ENCODE results near the gene GSTK1. TPM values are rescaled to one million over a fixed set of nuclear protein-coding genes. Genes with fewer than 3 reads are reported as not detected.

Gene GSTK1
- polyA plus RNA-seq, 1 experiment: 100 TPM

DNA sequence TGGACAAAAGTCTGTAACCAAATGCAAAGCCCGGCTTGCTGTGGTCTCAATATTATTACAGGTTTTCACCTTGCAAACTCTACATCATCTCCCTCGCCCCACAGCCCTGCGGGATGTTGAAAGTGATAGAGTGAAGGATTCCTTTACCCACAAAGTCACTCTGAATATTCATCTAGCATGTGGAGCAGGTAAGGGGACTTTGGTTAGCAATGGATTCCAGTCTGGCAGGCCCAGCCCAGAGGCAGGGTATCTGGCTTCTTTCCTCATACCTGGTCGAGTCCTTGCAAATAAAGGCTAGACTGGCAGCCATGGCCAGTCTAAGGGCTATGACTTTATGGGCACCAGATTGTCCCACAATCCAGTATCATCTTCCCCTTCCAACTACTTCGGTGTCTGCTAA, 38.2 kb upstream of the GSTK1 start:
- TF ChIP-seq, protein P1, sequence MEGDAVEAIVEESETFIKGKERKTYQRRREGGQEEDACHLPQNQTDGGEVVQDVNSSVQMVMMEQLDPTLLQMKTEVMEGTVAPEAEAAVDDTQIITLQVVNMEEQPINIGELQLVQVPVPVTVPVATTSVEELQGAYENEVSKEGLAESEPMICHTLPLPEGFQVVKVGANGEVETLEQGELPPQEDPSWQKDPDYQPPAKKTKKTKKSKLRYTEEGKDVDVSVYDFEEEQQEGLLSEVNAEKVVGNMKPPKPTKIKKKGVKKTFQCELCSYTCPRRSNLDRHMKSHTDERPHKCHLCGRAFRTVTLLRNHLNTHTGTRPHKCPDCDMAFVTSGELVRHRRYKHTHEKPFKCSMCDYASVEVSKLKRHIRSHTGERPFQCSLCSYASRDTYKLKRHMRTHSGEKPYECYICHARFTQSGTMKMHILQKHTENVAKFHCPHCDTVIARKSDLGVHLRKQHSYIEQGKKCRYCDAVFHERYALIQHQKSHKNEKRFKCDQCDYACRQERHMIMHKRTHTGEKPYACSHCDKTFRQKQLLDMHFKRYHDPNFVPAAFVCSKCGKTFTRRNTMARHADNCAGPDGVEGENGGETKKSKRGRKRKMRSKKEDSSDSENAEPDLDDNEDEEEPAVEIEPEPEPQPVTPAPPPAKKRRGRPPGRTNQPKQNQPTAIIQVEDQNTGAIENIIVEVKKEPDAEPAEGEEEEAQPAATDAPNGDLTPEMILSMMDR (IDR thresholded peaks at IDR 0.05; ENCODE audit: low read depth, low read length): no peak
- ChIA-PET POLR2A (no interaction called here), CTCF (interaction anchor here (2.5 to 2.6 kb wide), 2 partner anchors 10 kb away, joined by 10 to 32 read pairs; no protein-coding TSS in a partner anchor)
- no peaks in the 10 kb centered on the region for H3K9me3 ChIP-seq (ENCODE audit: control insufficient read depth, insufficient read depth, low read length)
- no peak overlapping the region for H3K4me3 ChIP-seq (ENCODE audit: low read depth, low read length)
- DNase-seq (ENCODE audit: low read depth, low spot score): no peak
- no peak overlapping the region for H3K27ac ChIP-seq (ENCODE audit: low read depth, low read length)
- peaks cover 11% of the 10 kb centered on the region for H3K27me3 ChIP-seq (ENCODE audit: control insufficient read depth, insufficient read depth, low read length)

DNA sequence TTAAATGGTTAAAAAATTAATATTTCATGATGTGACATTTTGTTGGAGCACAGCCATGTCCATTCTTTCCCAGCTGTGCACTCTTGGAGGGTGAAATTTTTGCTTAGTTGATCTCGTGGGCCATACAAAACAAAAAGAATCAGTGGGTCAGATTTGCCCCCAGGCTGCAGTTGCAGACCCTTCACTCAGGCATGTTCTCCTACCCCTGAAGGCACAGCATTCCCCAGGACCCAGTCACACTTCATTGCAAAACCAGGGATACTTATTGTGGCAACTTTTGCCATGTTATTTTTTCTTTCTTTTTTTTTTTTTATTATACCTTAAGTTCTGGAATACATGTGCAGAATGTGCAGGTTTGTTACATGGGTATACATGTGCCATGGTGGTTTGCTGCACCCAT, 35.4 kb upstream of the GSTK1 start:
- POLR2A ChIA-PET: no interaction called here
- Histone ChIP-seq H3K27ac (ENCODE audit: low read depth, low read length) (no peak overlapping the region), H3K4me3 (ENCODE audit: low read depth, low read length) (no peak overlapping the region), H3K27me3 (ENCODE audit: control insufficient read depth, insufficient read depth, low read length) (peaks cover 4% of the 10 kb centered on the region), H3K9me3 (ENCODE audit: control insufficient read depth, insufficient read depth, low read length) (no peaks in the 10 kb centered on the region; the same call in 1 of the 2 replicates)
- CTCF ChIA-PET: interaction anchor here (1.0 to 3.5 kb wide), 4 partner anchors 10 to 13 kb away, joined by 3 to 28 read pairs (median 16); no protein-coding TSS in a partner anchor
- DNase-seq (ENCODE audit: low read depth, low spot score): no peak
- TF ChIP-seq, protein P1 (IDR thresholded peaks at IDR 0.05; ENCODE audit: low read depth, low read length): no peak

DNA sequence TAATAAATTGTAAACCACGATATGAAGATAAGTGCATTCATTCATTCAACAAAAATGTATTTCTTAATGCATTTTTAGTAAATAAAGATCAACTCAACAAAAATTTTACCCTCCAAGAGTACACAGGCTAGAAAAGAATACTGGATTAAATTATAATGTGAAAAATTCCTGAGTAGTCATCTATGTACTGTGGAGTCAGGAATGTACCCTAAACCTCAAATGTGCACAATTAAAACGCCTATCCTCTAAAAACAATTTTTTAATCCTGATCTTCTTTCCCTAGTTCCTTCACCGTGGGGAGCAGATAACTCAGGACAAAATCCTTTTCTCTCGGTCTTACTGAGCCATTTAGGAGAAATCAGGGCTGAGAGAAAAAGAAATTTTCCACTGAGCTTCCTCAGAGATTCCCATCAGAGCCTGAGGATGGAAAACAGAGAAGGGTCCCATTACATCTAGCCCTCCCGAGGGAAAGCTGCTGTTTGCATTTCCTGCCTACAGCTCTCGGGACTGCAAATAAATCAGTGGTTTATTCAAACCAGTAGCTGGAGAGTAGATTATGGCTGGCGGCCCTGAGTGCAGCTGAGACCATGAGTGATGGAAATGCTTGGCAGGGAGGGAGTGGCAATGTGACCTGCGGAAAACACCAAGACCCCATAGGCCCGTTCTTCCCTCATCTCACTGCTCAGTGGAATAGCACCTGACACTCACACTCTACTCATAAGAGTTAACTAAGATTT, 34.0 kb upstream of the GSTK1 start:
- CTCF ChIA-PET: interaction anchor here (1.0 to 3.5 kb wide), 4 partner anchors 8 to 226 kb away, joined by 3 to 28 read pairs (median 12); no protein-coding TSS in a partner anchor
- H3K27me3 ChIP-seq (ENCODE audit: control insufficient read depth, insufficient read depth, low read length): peaks cover 2% of the 10 kb centered on the region
- TF ChIP-seq, protein P1 (IDR thresholded peaks at IDR 0.05; ENCODE audit: low read depth, low read length): no peak
- H3K4me3 ChIP-seq (ENCODE audit: low read depth, low read length): no peak overlapping the region
- H3K27ac ChIP-seq (ENCODE audit: low read depth, low read length): no peak overlapping the region
- H3K9me3 ChIP-seq (ENCODE audit: control insufficient read depth, insufficient read depth, low read length): no peaks in the 10 kb centered on the region; the same call in 1 of the 2 replicates
- POLR2A ChIA-PET: no interaction called here
- no peak for DNase-seq (ENCODE audit: low read depth, low spot score)

DNA sequence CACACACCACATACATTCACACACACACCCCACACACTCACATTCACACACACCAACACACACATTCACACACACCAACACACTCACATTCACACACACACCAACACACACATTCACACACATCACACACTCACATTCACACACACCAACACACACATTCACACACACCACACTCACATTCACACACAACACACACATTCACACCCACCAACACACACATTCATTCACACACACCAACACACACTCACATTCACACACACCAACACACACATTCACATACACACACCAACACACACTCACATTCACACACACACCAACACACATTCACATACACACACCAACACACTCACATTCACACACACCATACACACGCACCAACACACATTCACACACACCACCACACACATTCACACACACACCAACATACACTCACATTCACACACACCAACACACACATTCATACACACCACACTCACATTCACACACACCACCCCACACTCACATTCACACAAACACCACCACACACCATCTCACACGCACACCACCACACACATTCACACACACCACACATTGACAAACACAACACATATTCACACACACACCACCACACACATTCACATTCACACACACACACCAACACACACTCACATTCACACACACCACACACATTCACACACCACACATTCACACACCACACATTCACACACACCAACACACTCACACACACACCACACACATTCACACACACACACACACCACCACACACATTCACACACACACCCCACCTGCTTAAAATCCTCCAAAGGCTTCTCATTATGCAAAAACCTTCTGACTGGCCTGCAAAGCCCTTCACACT, 32.4 kb upstream of the GSTK1 start:
- Histone ChIP-seq H3K27ac (ENCODE audit: low read depth, low read length) (no peak overlapping the region), H3K27me3 (ENCODE audit: control insufficient read depth, insufficient read depth, low read length) (peaks cover 2% of the 10 kb centered on the region), H3K4me3 (ENCODE audit: low read depth, low read length) (no peak overlapping the region), H3K9me3 (ENCODE audit: control insufficient read depth, insufficient read depth, low read length) (no peaks in the 10 kb centered on the region; the same call in 1 of the 2 replicates)
- CTCF ChIA-PET: interaction anchor here (1.2 to 3.5 kb wide), 4 partner anchors 9 to 228 kb away, joined by 3 to 28 read pairs (median 17); no protein-coding TSS in a partner anchor
- POLR2A ChIA-PET: no interaction called here
- no peak for DNase-seq (ENCODE audit: low read depth, low spot score)
- TF ChIP-seq, protein P1 (IDR thresholded peaks at IDR 0.05; ENCODE audit: low read depth, low read length): no peak
